GM18520 (cell line): Measurements from ENCODE around the gene MRPL40.
A peak's percentile ranks its signal among the peaks of the same experiment; 100 is the strongest.

Experiments
- ATAC-seq: cut with Tn5 transposase; IDR thresholded peaks from one replicate; pipeline ENCODE4 v1.9.1; 2021; ENCODE audit not compliant: unreplicated experiment

The MRPL40 gene

DNA sequence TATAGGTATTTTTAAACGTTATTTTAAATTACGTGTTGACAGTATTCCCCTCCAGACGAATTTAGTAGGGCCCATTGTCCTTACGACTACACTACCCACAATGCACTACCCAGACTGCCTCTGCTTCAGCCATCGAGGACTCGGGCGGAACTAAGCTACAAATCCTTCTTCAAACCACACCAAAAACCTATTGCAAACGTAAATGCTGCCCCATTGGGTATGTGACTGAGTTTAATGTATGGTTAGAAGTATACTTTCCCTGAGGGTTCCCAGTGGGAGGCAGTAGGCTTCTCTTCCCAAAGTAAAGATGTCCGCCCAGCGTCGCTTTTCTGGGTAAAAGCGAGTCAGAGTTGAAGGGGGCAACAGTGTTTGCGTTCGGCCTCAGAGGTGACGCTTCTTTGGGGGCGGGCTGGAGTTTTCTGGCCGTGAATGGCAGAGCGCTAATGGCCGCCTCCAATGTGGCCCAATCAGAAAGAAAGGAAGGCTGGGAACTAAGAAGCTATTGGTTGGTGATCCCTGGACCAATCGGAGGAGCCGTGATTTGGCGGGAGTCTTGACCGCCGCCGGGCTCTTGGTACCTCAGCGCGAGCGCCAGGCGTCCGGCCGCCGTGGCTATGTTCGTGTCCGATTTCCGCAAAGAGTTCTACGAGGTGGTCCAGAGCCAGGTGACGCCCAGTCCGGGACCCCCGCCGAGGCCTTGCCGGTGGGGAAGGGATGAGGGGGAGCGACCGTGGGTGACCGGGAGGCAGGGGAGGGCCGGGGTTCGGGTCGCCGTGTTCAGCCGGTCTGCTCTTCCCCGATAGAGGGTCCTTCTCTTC lies 47.2 kb downstream of the MRPL40 start, which contains the start of gene CDC45:
TSS of gene CDC45 (plus strand) at position 566 of the 818 bp plus-strand sequence. CDS start at position 615, 49 bp downstream.
- peak; percentile 74 for ATAC-seq

DNA sequence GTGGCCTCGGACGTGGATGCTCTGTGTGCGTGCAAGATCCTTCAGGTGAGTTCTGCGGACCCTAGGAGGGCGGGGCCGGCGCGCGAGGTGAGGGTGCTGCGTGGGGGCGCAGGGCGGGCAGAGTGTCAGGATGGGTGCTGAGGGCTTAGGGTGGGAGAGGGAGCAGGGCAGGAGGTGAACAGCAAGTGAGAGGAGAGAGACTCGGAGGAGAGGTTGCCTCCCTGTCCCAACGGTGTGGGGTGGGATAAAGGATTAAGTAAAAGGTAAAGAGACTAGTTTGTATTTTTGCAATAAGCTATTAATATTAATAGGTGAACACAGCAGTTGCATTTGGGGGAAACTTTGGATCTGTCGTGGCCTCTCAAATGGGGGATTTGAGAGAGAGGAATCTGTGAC lies 47.8 kb downstream of the MRPL40 start:
- ATAC-seq: no peak

DNA sequence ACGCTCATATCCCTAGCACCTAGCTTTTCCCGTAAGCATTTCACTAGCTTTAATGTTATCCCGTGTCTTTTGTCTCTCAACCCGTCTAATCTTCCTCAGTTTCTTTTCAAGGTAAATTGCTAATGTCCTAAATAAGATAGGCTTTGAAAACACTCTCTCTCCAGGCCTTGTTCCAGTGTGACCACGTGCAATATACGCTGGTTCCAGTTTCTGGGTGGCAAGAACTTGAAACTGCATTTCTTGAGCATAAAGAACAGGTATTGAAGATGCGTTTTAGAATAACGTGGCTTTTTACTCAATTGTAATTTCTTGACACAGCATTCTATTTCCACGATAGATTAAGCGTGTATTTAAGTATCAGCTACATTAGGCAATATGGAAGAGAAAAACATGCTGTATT lies 48.4 kb downstream of the MRPL40 start:
- ATAC-seq: no peak

DNA sequence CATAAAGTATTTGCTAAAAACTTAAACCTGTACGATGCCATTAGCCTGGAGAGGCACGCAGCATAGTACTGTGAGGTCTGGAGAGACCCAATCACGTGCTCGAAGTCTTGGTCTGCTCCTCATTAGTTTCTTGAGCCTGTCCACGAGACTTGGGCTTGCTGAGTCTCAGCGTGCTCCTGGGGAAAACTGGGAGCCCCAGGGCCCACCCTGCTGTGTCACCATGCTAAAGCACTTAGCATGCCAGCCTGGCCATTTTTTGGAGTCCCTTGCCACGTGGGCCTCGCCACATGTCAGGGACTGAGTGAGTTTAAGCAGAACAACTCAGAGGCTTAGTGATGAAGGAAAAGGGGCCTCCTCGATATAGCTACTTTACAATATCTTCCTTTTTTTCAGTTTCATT lies 50.0 kb downstream of the MRPL40 start:
- no peak for ATAC-seq

DNA sequence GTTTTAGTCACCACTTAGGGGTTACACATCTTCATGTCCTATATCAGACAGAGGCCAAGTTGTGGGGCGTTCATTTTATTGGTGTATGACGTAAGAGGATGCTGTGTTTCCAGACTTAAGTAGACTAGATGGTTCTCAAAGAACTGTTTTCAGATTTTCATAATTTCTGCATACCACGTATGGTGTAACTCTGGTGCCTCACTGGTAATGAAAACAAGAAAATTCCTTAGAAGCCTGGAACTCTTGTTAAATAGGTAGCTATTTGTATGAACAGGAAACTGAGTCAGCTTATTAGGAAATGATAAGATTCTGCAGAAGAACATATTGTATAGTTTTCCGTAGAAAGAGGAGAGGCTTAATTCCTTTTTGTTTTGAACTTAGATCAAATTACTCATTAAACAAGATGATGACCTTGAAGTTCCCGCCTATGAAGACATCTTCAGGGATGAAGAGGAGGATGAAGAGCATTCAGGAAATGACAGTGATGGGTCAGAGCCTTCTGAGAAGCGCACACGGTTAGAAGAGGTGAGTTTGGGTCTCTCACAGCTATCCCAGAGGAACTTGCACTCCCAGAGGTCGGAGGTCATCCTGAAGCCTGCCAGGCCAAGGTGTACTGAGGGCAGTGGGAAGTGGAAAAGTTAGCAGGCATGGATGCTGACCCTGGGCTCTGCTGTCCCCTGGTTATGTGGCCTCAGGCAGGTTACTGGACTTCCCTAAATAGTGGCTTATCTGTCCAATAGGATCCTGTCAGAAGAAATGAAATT lies 51.3 kb downstream of the MRPL40 start:
- no peak for ATAC-seq
